Glomerular visceral epithelial cell (primary cell): ENCODE data around the gene MICAL2.

ENCODE experiments used
- DNase-seq: peaks from one replicate; pipeline ENCODE4 v3.0.0-alpha.2; 2016; ENCODE audit errors: extremely low spot score

MICAL2 gene

GRCh38 chr11:12246147-12246546, 135.8 kb downstream of the MICAL2 start:
- DNase-seq: no peak

- no peak for DNase-seq
Measured at GRCh38 chr11:12246989-12247388, 136.6 kb downstream of the MICAL2 start.

- no peak for DNase-seq
Measured at GRCh38 chr11:12247543-12248254, 137.3 kb downstream of the MICAL2 start.

- DNase-seq: no peak
Measured at GRCh38 chr11:12248330-12248729, 137.9 kb downstream of the MICAL2 start.

- DNase-seq: no peak
Measured at GRCh38 chr11:12249590-12250260, 139.3 kb downstream of the MICAL2 start.

- no peak for DNase-seq
Measured at GRCh38 chr11:12251666-12252560, 141.5 kb downstream of the MICAL2 start.

GRCh38 chr11:12253843-12254281, 143.5 kb downstream of the MICAL2 start:
- DNase-seq: no peak

- no peak for DNase-seq
Measured at GRCh38 chr11:12258451-12258850, 148.1 kb downstream of the MICAL2 start.

- DNase-seq: no peak
Measured at GRCh38 chr11:12259956-12260355, 149.6 kb downstream of the MICAL2 start.

GRCh38 chr11:12260731-12261521, 150.5 kb downstream of the MICAL2 start:
- no peak for DNase-seq

GRCh38 chr11:12261551-12261950, 151.2 kb downstream of the MICAL2 start:
- no peak for DNase-seq

GRCh38 chr11:12263141-12263693, 152.8 kb downstream of the MICAL2 start:
- no peak for DNase-seq

- DNase-seq: no peak
Measured at GRCh38 chr11:12264361-12264760, 154.0 kb downstream of the MICAL2 start.

- no peak for DNase-seq
Measured at GRCh38 chr11:12266132-12266531, 155.7 kb downstream of the MICAL2 start.

GRCh38 chr11:12266943-12267342, 156.6 kb downstream of the MICAL2 start:
- no peak for DNase-seq

- no peak for DNase-seq
Measured at GRCh38 chr11:12267921-12268320, 157.5 kb downstream of the MICAL2 start.

GRCh38 chr11:12269104-12269441, 158.7 kb downstream of the MICAL2 start:
- peak; percentile 72 for DNase-seq

- DNase-seq: no peak
Measured at GRCh38 chr11:12269446-12270214, 159.2 kb downstream of the MICAL2 start.

GRCh38 chr11:12270215-12270797, 159.9 kb downstream of the MICAL2 start:
- DNase-seq: no peak

- DNase-seq: no peak
Measured at GRCh38 chr11:12270817-12271216, 160.4 kb downstream of the MICAL2 start.
